NCI-H1092 (cell line): ENCODE data around the gene HIVEP3.

Source experiments
- DNase-seq: peaks from one replicate; lab custom pipeline; 2025; lab: John Stamatoyannopoulos, UW

The HIVEP3 gene

GRCh38 chr1:41648844-41649243, 269.9 kb downstream of the HIVEP3 start:
- no peak for DNase-seq

- DNase-seq = no peak
These were observed 270.5 kb downstream of the HIVEP3 start for GRCh38 chr1:41648230-41648629.

GRCh38 chr1:41647221-41648135, 271.2 kb downstream of the HIVEP3 start:
- DNase-seq = no peak

- no peak for DNase-seq
These were observed 272.5 kb downstream of the HIVEP3 start for GRCh38 chr1:41646186-41646585.

GRCh38 chr1:41645062-41645461, 273.7 kb downstream of the HIVEP3 start:
- no peak for DNase-seq

- DNase-seq = no peak
These were observed 275.6 kb downstream of the HIVEP3 start for GRCh38 chr1:41642922-41643821.

GRCh38 chr1:41641941-41642527, 276.7 kb downstream of the HIVEP3 start:
- DNase-seq = no peak

- no peak for DNase-seq
These were observed 277.3 kb downstream of the HIVEP3 start for GRCh38 chr1:41641475-41641814.

GRCh38 chr1:41640756-41641474, 277.8 kb downstream of the HIVEP3 start:
- DNase-seq = no peak

- no peak for DNase-seq
These were observed 278.5 kb downstream of the HIVEP3 start for GRCh38 chr1:41640141-41640751.

- no peak for DNase-seq
These were observed 279.3 kb downstream of the HIVEP3 start for GRCh38 chr1:41639332-41639936.

- DNase-seq = no peak
These were observed 280.4 kb downstream of the HIVEP3 start for GRCh38 chr1:41638086-41639024.

GRCh38 chr1:41637367-41637766, 281.4 kb downstream of the HIVEP3 start:
- DNase-seq = no peak

- no peak for DNase-seq
These were observed 285.0 kb downstream of the HIVEP3 start for GRCh38 chr1:41633764-41634163.

GRCh38 chr1:41632781-41633575, 285.7 kb downstream of the HIVEP3 start:
- no peak for DNase-seq

GRCh38 chr1:41631971-41632370, 286.8 kb downstream of the HIVEP3 start:
- no peak for DNase-seq

GRCh38 chr1:41631154-41631553, 287.6 kb downstream of the HIVEP3 start:
- no peak for DNase-seq

GRCh38 chr1:41629571-41629970, 289.2 kb downstream of the HIVEP3 start:
- DNase-seq = no peak

- no peak for DNase-seq
These were observed 289.6 kb downstream of the HIVEP3 start for GRCh38 chr1:41629141-41629540.
